ENCODE data around the gene SBF2.

DNA sequence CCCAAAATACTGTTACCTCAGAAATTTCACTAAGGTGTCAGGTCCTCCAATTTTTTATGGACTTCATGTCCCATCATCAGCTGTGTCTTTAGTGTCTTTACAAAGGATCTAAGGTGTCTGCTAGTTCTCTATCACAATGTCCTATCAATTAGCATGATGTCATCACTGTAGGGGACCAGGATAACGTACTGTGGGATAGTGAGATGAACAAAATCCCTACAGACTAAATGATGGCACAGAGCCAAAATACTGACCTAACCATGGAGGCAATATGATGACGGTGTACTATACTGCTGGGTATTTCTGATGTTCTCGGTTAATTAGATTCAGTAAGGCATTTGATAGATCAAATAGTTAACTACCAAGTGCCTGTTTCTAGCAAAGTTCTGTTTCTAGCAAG, 82.5 kb downstream of the SBF2 start:
- TF ChIP-seq, protein P1, sequence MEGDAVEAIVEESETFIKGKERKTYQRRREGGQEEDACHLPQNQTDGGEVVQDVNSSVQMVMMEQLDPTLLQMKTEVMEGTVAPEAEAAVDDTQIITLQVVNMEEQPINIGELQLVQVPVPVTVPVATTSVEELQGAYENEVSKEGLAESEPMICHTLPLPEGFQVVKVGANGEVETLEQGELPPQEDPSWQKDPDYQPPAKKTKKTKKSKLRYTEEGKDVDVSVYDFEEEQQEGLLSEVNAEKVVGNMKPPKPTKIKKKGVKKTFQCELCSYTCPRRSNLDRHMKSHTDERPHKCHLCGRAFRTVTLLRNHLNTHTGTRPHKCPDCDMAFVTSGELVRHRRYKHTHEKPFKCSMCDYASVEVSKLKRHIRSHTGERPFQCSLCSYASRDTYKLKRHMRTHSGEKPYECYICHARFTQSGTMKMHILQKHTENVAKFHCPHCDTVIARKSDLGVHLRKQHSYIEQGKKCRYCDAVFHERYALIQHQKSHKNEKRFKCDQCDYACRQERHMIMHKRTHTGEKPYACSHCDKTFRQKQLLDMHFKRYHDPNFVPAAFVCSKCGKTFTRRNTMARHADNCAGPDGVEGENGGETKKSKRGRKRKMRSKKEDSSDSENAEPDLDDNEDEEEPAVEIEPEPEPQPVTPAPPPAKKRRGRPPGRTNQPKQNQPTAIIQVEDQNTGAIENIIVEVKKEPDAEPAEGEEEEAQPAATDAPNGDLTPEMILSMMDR (IDR thresholded peaks at IDR 0.05; ENCODE audit: extremely low read depth in 1 of 2, insufficient read depth in 1 of 2, low read depth in 1 of 2, low read length in 2 of 2), result no peak
- TF ChIP-seq POLR2A (IDR thresholded peaks at IDR 0.05; ENCODE audit: low read depth, low read length), result no peak
